GM19324 (cell line): Measurements from ENCODE around the gene CDYL.
A peak's percentile ranks its signal among the peaks of the same experiment; 100 is the strongest.

Experiments
- ATAC-seq: cut with Tn5 transposase; IDR thresholded peaks from one replicate; pipeline ENCODE4 v1.9.1; 2021; ENCODE audit warnings: mild to moderate bottlenecking, moderate library complexity; ENCODE audit not compliant: unreplicated experiment, low FRiP score

The CDYL gene

DNA sequence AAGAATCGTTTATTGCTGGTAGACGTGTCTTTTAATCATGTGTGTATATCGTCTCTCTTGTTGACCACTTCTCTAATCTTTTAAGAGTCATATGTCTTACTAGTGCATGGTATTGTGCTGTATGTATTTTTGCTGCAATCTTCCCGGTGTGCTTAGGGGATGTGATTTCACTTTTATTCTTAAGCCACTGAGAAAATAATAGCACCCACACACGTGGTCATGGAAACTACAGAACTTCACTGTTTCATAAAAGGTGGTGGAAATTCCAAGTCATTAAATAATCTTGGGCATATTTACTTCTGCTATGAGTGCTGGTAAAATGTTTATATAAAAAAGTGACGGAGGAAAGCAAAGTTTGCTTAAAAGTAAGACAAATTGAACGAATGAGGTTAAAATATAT lies 3.0 kb upstream of the CDYL start:
- no peak for ATAC-seq

DNA sequence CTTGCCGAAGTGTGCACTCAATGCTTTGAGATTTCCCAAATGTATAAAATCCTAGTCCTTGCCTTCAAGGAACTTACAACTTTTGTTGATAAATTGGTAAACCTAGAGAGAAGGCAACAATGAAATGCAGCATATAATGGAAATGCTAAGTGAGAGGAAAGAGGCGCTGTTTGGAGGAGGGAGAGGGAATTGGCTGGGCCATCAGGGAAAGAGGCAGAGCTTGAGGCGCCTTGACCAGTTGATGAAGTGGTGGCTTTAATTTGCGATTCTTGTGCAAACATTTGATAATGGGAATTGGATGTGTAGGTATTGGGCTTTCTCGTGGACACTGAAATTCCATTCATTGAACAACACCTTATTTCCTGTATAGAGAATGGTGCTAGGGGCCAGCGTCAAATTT lies 1.9 kb upstream of the CDYL start:
- ATAC-seq, result no peak

DNA sequence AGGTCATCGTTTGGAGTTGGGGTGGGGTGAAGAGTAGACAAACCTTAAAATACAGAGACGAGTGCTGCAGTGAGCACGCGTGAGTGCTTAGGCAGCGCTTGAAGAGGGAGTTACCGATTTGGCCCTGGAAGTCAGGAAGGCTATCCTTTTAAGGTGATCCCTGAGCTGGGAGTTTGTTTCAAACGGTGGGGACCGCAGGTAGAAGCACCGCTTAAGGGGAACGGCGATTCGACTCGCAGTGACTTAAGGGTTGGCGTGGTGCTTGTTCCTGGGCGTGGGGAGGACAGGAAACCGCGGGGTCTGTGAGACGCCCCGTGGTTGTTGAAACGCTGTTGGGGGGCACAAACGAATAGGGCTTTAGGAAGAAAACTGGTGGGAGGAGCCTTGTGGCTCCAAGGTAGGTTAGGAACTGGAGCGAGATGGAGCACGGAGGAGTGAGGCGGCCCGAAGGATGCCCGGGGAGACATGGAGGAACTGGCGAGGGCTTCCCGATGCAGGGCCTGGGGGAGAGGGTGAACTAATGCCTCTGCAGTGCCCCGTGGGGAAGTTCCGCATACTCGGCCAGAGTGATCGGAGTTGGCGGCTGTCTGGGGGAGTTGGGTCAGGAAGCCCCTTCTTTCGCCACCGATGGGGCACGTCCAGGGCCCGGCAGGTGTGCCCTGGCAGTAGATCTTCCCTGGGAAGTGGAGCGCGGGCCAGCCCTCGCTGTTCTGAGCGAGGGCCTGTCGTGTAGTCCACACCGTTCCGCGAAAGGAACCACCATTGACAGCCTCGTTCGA lies 1.3 kb upstream of the CDYL start:
- no peak for ATAC-seq

DNA sequence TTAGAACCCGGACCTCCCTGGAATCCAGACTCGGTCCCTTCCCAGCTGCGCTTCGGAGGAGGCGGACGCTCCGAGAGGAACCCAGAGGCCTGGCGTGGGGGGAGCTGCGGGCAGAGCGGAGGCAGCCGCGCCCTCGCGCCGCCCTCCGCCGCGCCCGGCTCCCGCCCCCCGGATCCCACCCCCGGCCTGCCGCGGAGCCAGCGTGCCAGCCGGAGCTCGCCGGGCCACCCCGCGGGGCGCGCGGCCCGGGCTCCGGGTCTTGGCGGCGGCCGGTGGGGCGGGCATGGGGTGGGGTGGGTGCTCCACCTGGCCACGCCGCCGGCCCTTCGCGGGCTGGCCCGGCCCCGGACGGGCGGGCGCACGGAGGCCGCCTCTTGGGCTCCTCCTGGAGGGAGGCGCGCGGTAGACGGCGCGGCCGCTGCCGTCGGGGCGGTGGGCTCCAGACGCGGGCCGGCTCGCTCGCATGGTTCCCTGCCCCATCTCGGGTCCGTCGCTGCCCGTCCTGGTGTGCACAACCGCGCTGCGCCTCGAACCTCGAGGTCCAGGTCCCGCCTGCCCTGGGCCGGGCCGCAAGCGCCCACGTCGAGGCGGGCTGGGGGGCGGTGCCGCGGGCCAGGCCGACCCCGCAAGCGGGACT lies 592 bp upstream of the CDYL start:
- ATAC-seq, result peak; percentile 64

DNA sequence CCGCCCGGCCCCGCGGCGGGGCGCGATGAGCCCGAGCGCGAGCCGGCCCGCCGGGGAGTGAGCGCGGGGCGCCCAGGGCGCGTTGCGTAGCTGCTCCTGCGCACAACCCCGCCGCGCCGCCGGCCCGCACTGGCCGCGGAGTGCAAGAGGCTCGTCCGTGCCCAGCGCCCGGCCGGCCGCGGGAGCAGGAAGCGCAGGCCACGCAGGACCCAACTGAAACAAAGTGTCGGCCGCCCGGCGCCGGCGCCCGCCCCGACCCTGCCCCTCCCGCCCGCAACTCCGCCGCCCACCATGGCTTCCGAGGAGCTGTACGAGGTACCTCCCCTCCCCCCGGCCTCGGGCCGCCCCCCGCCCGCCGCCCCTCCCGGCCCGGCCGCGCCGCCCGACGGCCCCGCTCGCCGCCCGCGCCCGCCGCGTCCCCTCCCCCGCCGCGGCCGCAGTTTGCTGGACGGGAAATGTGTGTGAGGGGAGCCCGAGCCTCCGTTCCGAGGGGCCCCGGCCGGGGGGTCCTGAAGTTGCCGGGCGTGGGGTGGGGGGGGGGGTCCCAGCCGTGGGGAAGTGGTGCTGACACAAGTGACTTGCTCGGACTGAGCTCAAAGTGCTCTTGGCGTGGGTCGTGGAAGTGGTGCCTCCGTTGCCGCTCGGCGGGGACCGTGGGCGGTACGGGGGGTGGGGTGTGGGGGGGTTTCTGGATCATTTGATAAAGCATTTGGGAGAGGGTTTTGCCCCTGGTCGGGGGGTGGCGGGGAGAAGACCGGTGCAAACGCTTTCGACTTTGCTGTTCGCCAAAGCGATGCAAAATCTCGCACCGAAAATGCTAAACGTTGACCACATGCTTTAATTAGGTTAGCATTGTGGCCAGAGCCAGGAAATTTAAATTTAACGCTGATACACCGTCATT lies 539 bp downstream of the CDYL start:
- peak; percentile 28 for ATAC-seq

DNA sequence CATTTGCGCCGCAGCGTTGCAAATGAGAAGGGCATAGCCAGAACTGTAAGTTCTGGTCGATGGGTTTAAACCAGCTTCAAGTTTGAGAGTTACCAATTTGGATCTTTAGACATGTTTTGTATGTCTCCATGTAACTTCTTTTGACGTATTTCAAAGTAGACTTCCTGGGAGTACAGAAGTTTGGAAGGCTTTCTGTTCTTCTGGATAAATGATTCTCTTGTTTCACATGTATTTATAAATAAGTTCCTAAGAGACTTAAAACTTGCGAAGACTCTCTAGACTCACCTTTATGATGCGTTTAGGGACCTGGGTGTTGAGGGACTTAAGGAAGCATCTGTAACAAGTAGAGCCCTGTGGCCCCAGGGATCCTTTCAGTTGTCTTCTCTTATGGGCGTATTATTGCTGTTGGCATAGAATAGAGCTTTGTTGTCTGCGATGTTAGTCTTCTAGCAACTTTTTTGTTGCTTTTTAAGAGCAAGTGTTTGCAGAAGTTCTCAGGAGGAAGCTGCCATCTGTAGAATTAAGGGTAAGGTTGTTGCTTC lies 1.3 kb downstream of the CDYL start:
- ATAC-seq, result no peak

DNA sequence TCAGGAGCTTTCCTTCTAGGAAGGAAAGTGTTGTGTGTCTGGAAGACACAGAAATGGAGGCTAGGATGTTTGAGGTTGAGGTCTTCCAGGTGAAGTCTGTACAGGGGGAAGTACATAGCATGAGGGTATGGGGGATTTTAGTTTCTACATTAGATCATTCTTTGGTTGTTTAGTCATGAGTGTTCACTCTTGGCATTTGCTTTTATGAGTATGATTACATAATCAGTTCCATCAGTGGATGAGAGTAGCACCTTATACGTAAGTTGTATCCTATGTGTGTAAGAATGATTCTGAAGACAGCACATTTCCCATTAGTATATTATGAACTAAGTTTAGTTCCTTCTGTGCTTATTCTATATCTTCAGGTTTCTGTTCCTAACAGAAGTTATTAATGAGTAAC lies 1.9 kb downstream of the CDYL start:
- no peak for ATAC-seq

DNA sequence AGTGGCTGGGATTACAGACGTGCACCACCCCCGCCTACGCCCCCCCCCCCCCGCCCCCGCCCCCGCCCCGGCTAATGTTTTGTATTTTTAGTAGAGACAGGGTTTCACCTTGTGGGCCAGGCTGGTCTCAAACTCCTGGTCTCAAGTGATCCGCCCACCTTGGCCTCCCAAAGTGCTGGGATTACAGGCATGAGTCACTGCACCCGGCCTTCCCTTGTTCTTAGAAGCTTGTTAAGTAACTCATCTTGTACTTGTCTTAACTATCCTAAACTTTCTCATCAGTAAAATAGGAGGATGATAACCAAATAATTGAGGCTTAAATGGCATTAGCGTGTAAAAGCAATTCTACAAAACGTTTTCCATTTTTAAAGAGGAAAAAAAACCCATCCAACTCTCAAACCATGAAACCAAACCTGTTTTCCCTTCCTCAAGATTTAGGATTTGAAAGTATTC lies 4.2 kb downstream of the CDYL start:
- ATAC-seq, result no peak

DNA sequence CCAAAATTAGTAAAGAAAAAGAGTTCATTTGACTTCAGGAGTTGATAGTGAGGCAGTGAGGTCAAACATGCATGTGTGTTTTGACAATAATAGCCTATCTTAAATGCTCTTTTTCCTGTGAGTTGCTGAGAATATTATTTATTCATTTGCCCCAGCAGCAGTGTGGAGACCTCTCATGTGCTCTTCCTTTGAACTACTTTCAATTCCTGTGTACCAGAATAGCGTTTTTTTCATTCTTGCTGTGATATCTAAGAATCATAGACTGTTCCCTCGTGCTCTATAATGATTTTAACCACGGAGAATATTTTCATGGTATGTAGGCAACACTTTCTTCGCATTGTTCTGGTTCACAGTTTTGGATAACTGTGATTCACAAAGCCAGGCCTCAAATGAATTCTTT lies 5.2 kb downstream of the CDYL start:
- ATAC-seq, result no peak

DNA sequence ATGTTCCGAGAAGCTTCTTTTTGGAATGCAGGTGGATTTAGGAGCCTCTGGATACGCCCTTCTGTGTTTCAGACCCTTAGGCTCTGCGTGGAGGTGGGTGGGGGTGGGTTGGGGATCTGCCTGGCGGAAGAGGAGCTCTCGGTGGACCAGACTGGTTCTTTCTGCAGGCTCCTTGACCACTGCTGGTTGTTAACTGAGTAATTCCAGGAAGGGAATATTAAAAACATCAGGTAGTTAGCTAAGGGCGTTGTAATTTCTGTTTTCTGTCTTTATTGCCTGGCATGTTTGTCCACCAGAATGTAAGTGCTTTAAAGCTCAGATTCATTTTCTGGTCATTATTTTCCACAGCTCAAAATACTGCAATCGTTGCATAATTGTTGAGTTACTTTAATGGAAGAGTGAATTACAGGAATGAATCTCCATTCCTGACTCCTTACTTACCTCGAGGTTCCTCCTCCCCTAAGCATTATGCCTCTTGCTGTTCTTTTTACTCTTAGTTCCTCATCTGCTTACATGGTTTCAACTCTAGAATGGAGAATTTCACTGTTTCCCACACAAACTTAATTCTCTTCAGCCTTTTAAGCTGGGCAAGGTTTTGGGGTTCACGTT lies 5.9 kb downstream of the CDYL start:
- no peak for ATAC-seq

DNA sequence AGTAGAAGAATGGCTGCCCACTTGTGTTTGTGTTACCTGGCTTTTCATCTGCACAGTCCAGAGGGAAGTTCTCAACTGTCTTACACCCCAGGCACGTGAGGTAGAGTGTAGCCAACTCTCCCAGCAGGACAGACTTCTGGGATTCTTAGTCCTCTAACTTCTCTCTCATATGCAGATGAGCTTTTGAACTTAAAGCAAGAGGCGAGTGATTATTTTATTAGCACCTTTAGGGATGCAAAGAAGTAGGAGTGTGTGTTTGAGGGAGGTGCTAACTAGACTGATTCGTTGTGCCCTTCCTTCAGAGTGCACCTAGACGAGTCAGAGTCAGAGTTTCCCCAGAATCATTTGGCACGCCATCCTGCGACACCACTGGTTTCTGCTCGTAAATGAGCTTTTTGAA lies 10.8 kb downstream of the CDYL start:
- no peak for ATAC-seq

DNA sequence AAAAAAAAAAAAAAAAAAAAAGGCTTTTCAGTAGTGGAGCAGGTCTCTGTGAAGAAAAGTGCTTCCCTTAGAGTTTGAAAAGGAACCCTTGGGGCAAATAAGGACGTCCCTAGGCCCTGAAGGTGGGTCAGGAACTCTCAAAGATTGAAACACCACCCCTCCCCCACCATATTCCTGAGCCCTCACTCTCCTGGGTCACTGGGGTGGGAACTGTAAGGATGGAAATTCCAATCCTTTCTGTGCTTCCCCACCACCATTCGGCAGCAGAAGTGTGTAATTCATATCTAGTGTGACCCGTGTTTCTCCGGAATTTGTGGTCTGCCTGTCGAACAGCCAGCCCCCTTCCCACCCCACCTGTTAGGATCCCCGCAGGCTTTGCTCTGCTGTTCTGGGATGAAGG lies 12.3 kb downstream of the CDYL start:
- ATAC-seq, result no peak

DNA sequence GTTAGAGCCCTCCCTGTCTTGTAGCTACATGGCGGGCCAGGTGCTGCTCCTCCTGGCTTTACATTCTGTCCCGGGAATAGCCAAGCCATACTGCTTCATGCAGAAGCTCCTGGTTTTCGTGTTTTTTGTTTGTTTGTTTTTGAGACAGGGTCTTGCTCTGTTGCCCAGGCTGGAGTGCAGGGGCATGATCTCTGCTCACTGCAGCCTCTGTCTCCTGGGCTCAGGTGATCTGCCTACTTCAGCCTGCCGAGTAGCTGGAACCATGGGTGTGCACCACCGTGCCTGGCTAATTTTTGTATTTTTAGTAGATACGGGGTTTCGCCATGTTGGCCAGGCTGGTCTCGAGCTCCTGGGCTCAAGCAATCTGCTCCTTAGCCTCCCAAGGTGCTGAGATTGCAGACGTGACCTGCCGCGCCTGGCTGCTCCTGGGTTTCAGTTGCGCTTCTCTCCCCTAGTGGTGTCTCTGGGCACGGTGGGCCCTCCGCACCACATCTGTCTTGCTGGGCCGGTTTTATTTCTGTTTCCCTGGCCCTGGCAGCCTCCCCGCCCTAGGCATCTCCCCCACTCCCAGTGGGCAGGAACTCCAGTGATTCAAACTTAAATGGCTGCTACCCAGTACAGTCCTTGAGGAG lies 12.9 kb downstream of the CDYL start:
- ATAC-seq, result peak; percentile 83

DNA sequence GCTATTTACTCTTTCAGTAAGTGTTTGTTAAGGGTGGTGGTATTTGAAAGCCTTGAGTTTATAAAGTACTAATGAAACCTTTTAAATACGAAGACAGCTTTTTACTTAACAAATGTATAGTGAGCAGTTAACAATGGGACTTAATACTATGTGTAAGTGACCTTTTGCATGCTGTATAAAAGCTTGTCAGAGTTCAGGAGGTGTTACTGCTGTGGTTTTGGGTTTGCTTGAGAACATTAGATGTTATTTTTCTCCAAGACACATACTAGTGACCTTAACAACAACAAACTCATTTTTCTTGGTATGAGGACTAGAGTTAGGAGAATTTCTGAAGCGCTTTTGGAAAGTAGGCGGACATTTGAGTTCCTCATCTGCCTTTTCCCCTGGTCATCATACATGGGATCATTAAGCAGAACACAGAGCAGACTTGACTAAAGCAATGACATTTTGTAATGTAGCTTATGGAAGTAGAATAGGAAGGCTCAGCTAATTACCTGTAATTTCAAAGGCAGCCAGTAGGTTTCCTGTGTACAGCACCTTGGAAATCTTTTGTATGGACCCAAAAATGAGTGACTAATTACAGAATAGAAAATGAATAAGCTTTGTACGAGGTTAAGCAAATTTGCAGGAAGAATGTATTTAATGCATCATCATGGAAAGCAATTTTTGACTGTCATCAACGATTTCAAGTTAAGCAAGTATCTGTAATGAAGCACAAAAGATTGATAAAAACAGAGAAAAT lies 14.1 kb downstream of the CDYL start:
- ATAC-seq, result no peak

DNA sequence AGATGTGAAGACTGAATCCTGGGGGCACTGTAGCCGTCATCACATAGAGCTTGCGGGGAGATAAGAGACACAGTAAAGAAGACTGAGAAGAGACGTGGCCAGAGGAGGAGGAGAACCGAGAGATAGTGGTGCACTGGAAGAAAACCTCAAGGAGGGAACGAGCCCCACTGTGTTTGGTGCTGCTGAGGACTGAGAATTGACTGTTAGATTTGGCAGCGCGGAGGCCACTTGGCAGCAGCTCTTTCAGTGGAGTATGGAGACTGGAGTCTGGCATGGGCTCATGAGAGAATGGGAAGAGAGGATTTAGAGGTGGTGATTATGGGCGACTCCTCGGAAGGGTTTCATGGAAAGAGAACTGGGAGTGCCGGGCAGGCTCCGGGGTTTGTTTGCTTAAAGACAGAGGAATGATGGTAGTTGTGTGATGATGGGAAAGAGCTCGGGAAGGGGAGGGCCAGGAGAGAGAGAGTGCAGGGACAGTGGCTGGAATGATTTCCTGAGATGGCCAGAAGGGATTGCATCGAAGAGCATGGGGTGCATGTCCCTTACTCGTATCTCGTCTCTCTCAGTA lies 18.0 kb downstream of the CDYL start:
- ATAC-seq, result no peak

DNA sequence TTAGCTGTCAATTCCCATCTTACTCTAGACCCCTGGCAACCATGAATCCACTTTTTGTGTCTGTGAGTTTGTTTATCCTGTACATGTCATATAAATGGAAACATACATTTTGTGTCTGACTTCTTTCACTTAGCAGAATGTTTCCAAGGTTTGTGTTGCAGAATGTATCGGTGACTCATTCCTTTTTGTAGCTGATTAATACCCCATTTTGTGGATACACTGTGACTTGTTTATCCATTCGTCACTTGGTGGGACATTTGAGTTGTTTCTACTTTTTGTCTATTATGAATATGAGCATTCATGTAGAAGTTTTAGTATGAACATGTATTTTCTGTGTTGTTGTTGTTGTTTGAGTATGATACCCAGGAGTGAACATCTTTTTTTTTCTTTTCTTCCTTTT lies 21.4 kb downstream of the CDYL start:
- ATAC-seq, result no peak

DNA sequence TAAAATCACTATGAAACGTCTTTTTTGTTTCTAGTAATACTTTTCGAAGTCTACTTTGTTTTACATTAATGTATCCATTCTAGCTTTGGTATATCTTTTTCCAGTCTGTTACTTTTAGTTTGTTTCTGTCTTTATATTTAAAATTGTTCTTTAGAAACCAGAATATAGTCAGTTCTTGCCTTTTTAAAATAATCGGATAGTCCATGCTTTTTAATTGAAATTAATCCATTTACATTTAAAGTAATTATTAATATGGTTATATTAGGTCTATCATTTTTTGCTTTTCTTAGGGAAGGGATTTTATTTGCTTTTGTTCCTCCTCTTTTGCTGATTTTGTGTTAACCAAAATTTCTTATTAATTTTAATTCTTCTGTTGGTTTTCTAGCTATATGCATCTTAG lies 23.7 kb downstream of the CDYL start:
- ATAC-seq, result no peak

DNA sequence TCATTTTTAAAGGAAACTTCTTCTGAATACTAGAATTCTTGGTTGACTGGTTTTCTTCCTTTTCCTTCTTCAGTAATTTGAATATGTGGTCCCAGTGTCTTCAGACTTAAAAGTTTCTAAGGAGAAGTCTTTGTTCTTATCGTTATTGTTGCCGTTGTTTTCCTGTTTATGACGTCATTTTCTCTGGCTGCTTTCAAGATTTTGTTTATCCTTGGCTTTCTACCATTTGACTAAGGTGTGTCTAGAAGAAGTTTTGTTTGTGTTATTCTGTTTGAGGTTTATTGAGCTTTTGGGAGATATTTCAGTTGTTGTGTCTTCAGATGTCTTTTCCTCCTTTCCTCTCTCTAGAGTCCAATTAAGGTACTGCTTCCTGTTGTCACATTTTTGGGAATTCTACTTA lies 24.5 kb downstream of the CDYL start:
- no peak for ATAC-seq

DNA sequence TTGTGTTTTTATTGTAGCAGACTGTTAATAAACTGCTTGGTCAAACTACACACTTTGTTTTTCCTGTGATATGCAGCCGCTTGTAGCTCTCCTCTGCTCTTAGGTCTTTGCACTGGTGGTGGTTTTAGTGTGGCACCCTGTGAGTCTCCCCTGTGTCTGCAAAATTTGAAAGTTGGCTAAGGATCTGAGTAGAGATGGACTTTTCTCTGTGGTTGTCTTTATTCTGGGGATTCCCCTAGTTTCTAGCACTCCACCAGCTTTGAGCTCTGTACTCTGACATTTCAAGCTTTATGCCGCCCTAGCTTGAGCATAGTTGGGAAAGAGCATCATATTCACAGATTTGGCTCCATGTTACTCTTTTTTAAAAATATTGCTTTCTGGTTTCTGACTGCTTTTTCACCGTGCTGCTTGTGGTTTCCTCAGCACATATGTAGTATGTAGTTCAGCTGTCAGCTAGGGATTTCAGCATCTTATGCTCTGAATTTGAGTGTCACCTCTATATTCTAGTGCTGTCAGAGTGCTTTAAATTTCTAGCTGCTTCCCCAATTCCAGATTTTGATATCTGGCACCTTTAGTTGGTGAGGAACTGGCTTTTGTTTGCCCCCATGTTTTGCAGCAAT lies 25.4 kb downstream of the CDYL start:
- ATAC-seq, result peak; percentile 58
